Measurements from ENCODE around the gene MACROD2.

The MACROD2 gene

DNA sequence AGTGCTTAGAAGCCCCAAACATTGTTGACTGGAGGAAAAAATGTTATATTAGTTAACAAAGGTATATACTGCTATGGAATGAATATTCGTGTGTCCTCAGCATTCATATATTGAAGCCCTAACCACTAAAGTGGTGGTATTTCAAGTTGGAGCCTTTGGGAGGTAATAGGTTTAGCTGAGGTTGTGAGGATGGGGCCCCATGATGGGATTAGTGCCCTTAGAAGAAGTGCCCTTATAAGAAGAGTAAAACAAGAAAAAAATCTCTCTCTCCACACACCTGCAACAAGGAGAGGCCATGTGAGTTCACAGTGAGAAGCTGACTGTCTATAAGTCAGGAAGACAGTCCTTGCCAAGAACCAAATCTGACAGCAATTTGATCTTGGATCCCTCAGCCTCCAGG is 1103.8 kb downstream of the MACROD2 start:
- Histone ChIP-seq H3K27ac (ENCODE audit: insufficient read depth, low read depth, low read length, poor library complexity, severe bottlenecking) (no peak overlapping the region), H3K9me3 (ENCODE audit: control insufficient read depth, low read length) (no peaks in the 10 kb centered on the region), H3K4me1 (ENCODE audit: control insufficient read depth, insufficient read depth, low read length) (no peaks in the 10 kb centered on the region), H3K36me3 (ENCODE audit: control insufficient read depth, insufficient read depth, low read length) (no peaks in the 10 kb centered on the region), H3K27me3 (ENCODE audit: control insufficient read depth, insufficient read depth, low read length, poor library complexity, severe bottlenecking) (no peaks in the 10 kb centered on the region), H3K4me3 (ENCODE audit: insufficient read depth, low read depth, low read length) (no peak overlapping the region)
- 70 to 86% methylated on average over 1 of the region's 1 CpG for WGBS, 2 experiments

DNA sequence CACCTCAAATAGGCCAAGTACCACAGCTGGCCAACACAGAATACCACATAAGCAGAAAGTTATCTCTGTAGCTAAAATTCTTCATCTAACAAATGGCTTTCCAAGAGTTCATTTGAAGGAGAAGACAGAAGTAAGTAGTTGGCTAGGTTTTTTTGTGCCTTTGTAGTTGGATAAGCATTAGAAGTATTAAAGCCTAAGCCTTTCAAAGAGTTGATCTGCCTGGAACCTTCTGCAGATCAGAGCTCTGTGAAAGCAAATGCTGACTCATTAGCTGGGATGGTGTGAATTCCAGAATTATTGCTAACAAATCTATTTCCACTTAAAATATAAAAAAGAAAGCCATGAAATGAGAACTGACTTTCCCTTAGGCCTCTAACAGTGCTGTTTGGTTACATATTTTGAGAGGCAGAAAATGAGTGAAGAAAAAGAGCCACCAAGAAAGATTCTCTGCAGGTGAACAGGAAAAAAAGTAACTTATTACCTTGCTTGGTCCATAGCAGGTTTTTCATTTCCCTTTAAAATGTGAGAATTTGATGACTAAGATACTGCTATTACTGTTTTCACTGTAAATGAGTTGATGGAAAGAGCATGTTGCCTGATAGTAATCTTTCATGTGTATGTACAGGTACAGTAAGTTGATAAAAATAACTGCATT is 1105.3 kb downstream of the MACROD2 start:
- Histone ChIP-seq H3K27me3 (ENCODE audit: control insufficient read depth, insufficient read depth, low read length, poor library complexity, severe bottlenecking) (no peaks in the 10 kb centered on the region), H3K27ac (ENCODE audit: insufficient read depth, low read depth, low read length, poor library complexity, severe bottlenecking) (no peak overlapping the region), H3K9me3 (ENCODE audit: control insufficient read depth, low read length) (no peaks in the 10 kb centered on the region), H3K4me1 (ENCODE audit: control insufficient read depth, insufficient read depth, low read length) (no peaks in the 10 kb centered on the region), H3K36me3 (ENCODE audit: control insufficient read depth, insufficient read depth, low read length) (no peaks in the 10 kb centered on the region), H3K4me3 (ENCODE audit: insufficient read depth, low read depth, low read length) (no peak overlapping the region)

DNA sequence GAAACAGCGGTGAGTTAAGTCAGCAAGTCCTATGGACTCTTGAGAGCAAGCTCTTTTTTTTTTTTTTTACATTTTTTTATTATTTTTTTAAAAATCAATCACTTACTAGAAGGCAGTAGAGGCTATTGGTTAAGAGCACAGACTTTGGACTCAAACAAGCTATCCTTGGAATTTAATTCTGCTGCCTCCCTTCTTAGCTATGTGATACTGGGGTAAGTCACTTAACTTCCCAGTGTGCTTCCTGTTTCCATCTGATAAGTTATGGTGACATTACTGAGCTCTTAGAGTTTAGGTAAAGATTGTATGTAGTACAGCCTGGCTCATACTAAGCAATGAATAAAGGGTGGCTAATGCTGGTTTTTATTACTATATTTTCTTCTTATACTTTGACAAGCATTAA is 1112.6 kb downstream of the MACROD2 start:
- 56 to 80% methylated on average over 1 of the region's 1 CpG for WGBS, 2 experiments
- H3K36me3 ChIP-seq (ENCODE audit: control insufficient read depth, insufficient read depth, low read length), result no peaks in the 10 kb centered on the region
- peaks cover 4% of the 10 kb centered on the region for H3K4me1 ChIP-seq (ENCODE audit: control insufficient read depth, insufficient read depth, low read length)
- no peak overlapping the region for H3K27ac ChIP-seq (ENCODE audit: insufficient read depth, low read depth, low read length, poor library complexity, severe bottlenecking)
- H3K4me3 ChIP-seq (ENCODE audit: insufficient read depth, low read depth, low read length), result no peak overlapping the region
- H3K9me3 ChIP-seq (ENCODE audit: control insufficient read depth, low read length), result no peaks in the 10 kb centered on the region
- no peaks in the 10 kb centered on the region for H3K27me3 ChIP-seq (ENCODE audit: control insufficient read depth, insufficient read depth, low read length, poor library complexity, severe bottlenecking)

GRCh38 chr20:15109494-15109893 is 1114.2 kb downstream of the MACROD2 start:
- H3K27ac ChIP-seq (ENCODE audit: insufficient read depth, low read depth, low read length, poor library complexity, severe bottlenecking), result no peak overlapping the region
- peaks cover 4% of the 10 kb centered on the region for H3K4me1 ChIP-seq (ENCODE audit: control insufficient read depth, insufficient read depth, low read length)
- H3K27me3 ChIP-seq (ENCODE audit: control insufficient read depth, insufficient read depth, low read length, poor library complexity, severe bottlenecking), result no peaks in the 10 kb centered on the region
- H3K9me3 ChIP-seq (ENCODE audit: control insufficient read depth, low read length), result no peaks in the 10 kb centered on the region
- H3K4me3 ChIP-seq (ENCODE audit: insufficient read depth, low read depth, low read length), result no peak overlapping the region
- no peaks in the 10 kb centered on the region for H3K36me3 ChIP-seq (ENCODE audit: control insufficient read depth, insufficient read depth, low read length)
- WGBS, 2 experiments, result 92 to 94% methylated on average over 7 of the region's 7 CpGs

DNA sequence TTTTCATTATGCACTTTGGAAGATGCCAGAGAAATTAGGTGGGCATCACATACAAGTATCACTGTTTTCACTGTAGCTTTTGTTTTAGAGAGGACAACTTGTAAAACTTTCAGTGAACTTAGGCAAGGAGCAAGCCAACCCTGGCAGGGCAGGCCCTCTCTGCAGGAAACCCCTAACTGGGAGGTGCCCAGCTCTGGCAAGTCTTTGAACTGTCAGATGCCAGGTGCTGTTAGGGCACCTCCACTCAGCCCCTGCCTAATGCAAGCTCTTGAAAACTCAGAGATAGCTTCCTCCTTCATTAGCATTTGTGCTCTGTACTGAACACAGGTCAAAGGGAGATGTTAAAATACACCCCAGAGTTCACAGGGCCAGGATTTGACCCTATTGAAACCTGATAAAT is 1116.3 kb downstream of the MACROD2 start:
- Histone ChIP-seq H3K27me3 (ENCODE audit: control insufficient read depth, insufficient read depth, low read length, poor library complexity, severe bottlenecking) (no peaks in the 10 kb centered on the region), H3K36me3 (ENCODE audit: control insufficient read depth, insufficient read depth, low read length) (no peaks in the 10 kb centered on the region), H3K4me1 (ENCODE audit: control insufficient read depth, insufficient read depth, low read length) (peaks cover 4% of the 10 kb centered on the region)

GRCh38 chr20:15113144-15113773 is 1117.9 kb downstream of the MACROD2 start:
- Histone ChIP-seq H3K27ac (ENCODE audit: insufficient read depth, low read depth, low read length, poor library complexity, severe bottlenecking) (no peak overlapping the region), H3K4me3 (ENCODE audit: insufficient read depth, low read depth, low read length) (no peak overlapping the region), H3K4me1 (ENCODE audit: control insufficient read depth, insufficient read depth, low read length) (peaks cover 4% of the 10 kb centered on the region), H3K27me3 (ENCODE audit: control insufficient read depth, insufficient read depth, low read length, poor library complexity, severe bottlenecking) (no peaks in the 10 kb centered on the region), H3K36me3 (ENCODE audit: control insufficient read depth, insufficient read depth, low read length) (no peaks in the 10 kb centered on the region), H3K9me3 (ENCODE audit: control insufficient read depth, low read length) (no peaks in the 10 kb centered on the region)
- 100% methylated on average over 1 of the region's 1 CpG; no CpG with 5 or more reads in 1 of the 2 experiments for WGBS, 2 experiments

More for the DNA sequence above, 1116.3 kb downstream of the MACROD2 start:
- Histone ChIP-seq H3K4me3 (ENCODE audit: insufficient read depth, low read depth, low read length) (no peak overlapping the region), H3K27ac (ENCODE audit: insufficient read depth, low read depth, low read length, poor library complexity, severe bottlenecking) (no peak overlapping the region), H3K9me3 (ENCODE audit: control insufficient read depth, low read length) (no peaks in the 10 kb centered on the region)

DNA sequence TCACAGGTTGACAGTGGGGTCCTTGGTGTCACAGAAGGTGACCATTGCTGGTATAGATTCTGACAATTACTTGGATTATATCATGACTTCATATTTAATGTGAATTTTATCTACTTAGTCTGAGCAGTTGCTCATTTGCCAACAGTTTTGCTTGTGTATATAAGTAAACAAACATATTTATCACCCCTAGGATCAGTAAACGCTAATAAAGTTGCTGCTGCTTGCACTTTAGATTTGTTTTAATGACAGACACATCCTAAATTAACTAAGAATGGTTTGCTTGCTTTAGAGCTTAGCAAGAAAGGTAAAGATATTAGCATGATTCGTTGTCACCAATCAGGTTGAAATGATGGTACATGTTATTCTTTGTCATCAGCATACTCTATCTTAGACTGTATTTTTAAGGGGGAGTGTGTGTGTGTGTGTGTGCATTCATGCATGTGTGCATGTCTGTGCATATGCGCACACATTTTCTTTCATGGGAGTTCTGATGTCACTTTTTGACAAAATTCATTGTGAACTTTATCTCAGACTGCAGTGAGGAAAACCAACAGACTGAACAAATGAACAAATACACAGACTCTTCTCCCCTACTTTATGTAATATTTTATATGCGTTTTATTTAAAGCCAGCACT is 1124.7 kb downstream of the MACROD2 start:
- Histone ChIP-seq H3K27ac (ENCODE audit: insufficient read depth, low read depth, low read length, poor library complexity, severe bottlenecking) (no peak overlapping the region), H3K4me3 (ENCODE audit: insufficient read depth, low read depth, low read length) (no peak overlapping the region), H3K4me1 (ENCODE audit: control insufficient read depth, insufficient read depth, low read length) (no peaks in the 10 kb centered on the region), H3K9me3 (ENCODE audit: control insufficient read depth, low read length) (no peaks in the 10 kb centered on the region), H3K36me3 (ENCODE audit: control insufficient read depth, insufficient read depth, low read length) (no peaks in the 10 kb centered on the region), H3K27me3 (ENCODE audit: control insufficient read depth, insufficient read depth, low read length, poor library complexity, severe bottlenecking) (no peaks in the 10 kb centered on the region)
- WGBS, 2 experiments, result 98 to 100% methylated on average over 2 to 4 of the region's 4 CpGs

DNA sequence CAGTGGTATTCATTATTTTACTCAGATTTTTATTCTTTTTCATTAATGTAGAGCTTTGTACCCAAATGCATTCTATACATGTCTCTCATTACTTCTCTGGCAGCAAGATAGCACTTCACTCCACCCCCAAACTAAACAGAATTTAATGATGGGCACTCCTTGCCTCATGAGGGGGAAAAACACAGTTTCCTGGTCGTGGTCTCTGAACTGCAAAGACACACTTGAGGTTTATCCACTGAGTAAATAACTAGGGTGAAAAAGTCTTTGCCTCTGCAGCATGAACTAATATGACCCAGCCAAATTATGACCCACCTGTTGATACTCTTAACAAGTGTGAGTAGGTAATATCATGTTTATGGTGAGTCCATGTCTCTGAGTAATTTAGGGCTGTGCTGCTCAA is 1127.3 kb downstream of the MACROD2 start:
- H3K27me3 ChIP-seq (ENCODE audit: control insufficient read depth, insufficient read depth, low read length, poor library complexity, severe bottlenecking), result no peaks in the 10 kb centered on the region
- H3K4me3 ChIP-seq (ENCODE audit: insufficient read depth, low read depth, low read length), result no peak overlapping the region
- WGBS, 2 experiments, result 94% methylated on average over 1 of the region's 1 CpG
- no peak overlapping the region for H3K27ac ChIP-seq (ENCODE audit: insufficient read depth, low read depth, low read length, poor library complexity, severe bottlenecking)
- H3K9me3 ChIP-seq (ENCODE audit: control insufficient read depth, low read length), result no peaks in the 10 kb centered on the region
- no peaks in the 10 kb centered on the region for H3K36me3 ChIP-seq (ENCODE audit: control insufficient read depth, insufficient read depth, low read length)
- no peaks in the 10 kb centered on the region for H3K4me1 ChIP-seq (ENCODE audit: control insufficient read depth, insufficient read depth, low read length)

DNA sequence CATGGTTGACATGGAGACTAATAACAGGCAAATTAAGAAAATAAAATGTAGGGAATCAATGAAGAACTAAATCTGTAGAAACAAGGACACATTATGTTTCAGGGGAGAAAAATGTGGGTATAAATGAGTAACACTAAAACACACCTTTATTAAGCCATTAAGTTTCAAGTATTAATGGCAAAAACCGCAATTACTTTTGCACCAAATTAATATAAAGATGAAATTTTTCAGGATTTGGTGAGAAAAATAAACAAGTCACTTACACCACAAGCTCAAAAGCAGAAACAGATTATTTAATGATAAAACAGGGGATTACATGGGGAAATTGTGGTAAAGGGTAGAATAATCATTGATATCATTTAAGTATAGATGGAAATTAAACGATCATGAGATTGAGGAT is 1135.9 kb downstream of the MACROD2 start:
- Histone ChIP-seq H3K4me1 (ENCODE audit: control insufficient read depth, insufficient read depth, low read length) (no peaks in the 10 kb centered on the region), H3K27ac (ENCODE audit: insufficient read depth, low read depth, low read length, poor library complexity, severe bottlenecking) (no peak overlapping the region), H3K27me3 (ENCODE audit: control insufficient read depth, insufficient read depth, low read length, poor library complexity, severe bottlenecking) (no peaks in the 10 kb centered on the region), H3K9me3 (ENCODE audit: control insufficient read depth, low read length) (no peaks in the 10 kb centered on the region), H3K4me3 (ENCODE audit: insufficient read depth, low read depth, low read length) (no peak overlapping the region), H3K36me3 (ENCODE audit: control insufficient read depth, insufficient read depth, low read length) (no peaks in the 10 kb centered on the region)
- 93% methylated on average over 2 of the region's 2 CpGs; no CpG with 5 or more reads in 1 of the 2 experiments for WGBS, 2 experiments

- Histone ChIP-seq H3K27ac (ENCODE audit: insufficient read depth, low read depth, low read length, poor library complexity, severe bottlenecking) (no peak overlapping the region), H3K4me1 (ENCODE audit: control insufficient read depth, insufficient read depth, low read length) (no peaks in the 10 kb centered on the region), H3K4me3 (ENCODE audit: insufficient read depth, low read depth, low read length) (no peak overlapping the region), H3K9me3 (ENCODE audit: control insufficient read depth, low read length) (no peaks in the 10 kb centered on the region), H3K27me3 (ENCODE audit: control insufficient read depth, insufficient read depth, low read length, poor library complexity, severe bottlenecking) (no peaks in the 10 kb centered on the region), H3K36me3 (ENCODE audit: control insufficient read depth, insufficient read depth, low read length) (no peaks in the 10 kb centered on the region)
- 85 to 98% methylated on average over 4 of the region's 4 CpGs for WGBS, 2 experiments
Measured at GRCh38 chr20:15138548-15139126, 1143.3 kb downstream of the MACROD2 start.
